ENCODE results near the gene EPHA8. TPM values are rescaled to one million over a fixed set of nuclear protein-coding genes. Genes with fewer than 3 reads are reported as not detected.

The EPHA8 gene
- total RNA-seq, 1 donor from 2014 or later: not detected

- peaks cover 4% of the 10 kb centered on the region for H3K36me3 Mint-ChIP-seq
- no peak overlapping the region for H2AFZ ChIP-seq (replicated peaks)
- no peaks in the 10 kb centered on the region for H3F3A ChIP-seq (ENCODE audit: low read depth)
- no peaks in the 10 kb centered on the region for H3K27me3 Mint-ChIP-seq (ENCODE audit: insufficient read depth, low read depth)
- H3K36me3 ChIP-seq: no peaks in the 10 kb centered on the region
- H4K20me1 ChIP-seq (ENCODE audit: low read depth): no peaks in the 10 kb centered on the region
- TF ChIP-seq EZH2phosphoT487 (IDR thresholded peaks at IDR 0.05): no peak
- TF ChIP-seq, protein P1, sequence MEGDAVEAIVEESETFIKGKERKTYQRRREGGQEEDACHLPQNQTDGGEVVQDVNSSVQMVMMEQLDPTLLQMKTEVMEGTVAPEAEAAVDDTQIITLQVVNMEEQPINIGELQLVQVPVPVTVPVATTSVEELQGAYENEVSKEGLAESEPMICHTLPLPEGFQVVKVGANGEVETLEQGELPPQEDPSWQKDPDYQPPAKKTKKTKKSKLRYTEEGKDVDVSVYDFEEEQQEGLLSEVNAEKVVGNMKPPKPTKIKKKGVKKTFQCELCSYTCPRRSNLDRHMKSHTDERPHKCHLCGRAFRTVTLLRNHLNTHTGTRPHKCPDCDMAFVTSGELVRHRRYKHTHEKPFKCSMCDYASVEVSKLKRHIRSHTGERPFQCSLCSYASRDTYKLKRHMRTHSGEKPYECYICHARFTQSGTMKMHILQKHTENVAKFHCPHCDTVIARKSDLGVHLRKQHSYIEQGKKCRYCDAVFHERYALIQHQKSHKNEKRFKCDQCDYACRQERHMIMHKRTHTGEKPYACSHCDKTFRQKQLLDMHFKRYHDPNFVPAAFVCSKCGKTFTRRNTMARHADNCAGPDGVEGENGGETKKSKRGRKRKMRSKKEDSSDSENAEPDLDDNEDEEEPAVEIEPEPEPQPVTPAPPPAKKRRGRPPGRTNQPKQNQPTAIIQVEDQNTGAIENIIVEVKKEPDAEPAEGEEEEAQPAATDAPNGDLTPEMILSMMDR (IDR thresholded peaks at IDR 0.05): peak; percentile 62
- no peak overlapping the region for H3K4me3 ChIP-seq
- H3K27ac ChIP-seq: no peak overlapping the region
- H3K27ac Mint-ChIP-seq: no peak overlapping the region
- no peaks in the 10 kb centered on the region for H3K9me3 Mint-ChIP-seq
- no peaks in the 10 kb centered on the region for H3K9me3 ChIP-seq (ENCODE audit: low read depth)
- no peaks in the 10 kb centered on the region for H3K27me3 ChIP-seq
- no peak overlapping the region for H3K9ac ChIP-seq
- H3K4me1 ChIP-seq: no peaks in the 10 kb centered on the region
- peak; percentile 64 for DNase-seq (ENCODE audit: low spot score)
- peaks cover 9% of the 10 kb centered on the region for H3K4me1 Mint-ChIP-seq
- no peak overlapping the region for H3K4me2 ChIP-seq
- no peak overlapping the region for H3K4me3 Mint-ChIP-seq
- H3K79me2 ChIP-seq (ENCODE audit: low read depth): no peaks in the 10 kb centered on the region
These were observed 35.6 kb upstream of the EPHA8 start for GRCh38 chr1:22527555-22528296.

DNA sequence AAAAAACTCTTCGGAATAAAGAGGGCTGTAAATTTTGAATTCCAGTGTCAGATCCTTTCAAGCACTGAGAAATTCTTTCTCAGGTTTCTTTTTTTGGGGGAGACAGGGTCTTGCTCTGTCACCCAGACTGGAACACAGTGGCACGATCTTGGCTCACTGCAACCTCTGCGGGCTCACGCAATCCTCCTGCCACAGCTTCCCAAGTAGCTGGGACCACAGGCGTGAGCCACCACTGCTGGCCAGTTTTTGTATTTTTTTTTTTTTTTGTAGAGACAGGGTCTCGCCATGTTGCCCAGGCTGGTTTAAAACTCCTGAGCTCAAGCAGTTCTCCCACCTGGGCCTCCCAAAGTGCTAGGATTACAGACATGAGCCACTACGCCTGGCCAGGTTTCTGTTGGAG is 34.8 kb upstream of the EPHA8 start:
- no peaks in the 10 kb centered on the region for H3K9me3 ChIP-seq (ENCODE audit: low read depth)
- no peaks in the 10 kb centered on the region for H3K27me3 ChIP-seq
- Mint-ChIP-seq H3K4me1 (peaks cover 9% of the 10 kb centered on the region), H3K9me3 (no peaks in the 10 kb centered on the region), H3K27me3 (ENCODE audit: insufficient read depth, low read depth) (no peaks in the 10 kb centered on the region), H3K27ac (no peak overlapping the region), H3K36me3 (peaks cover 4% of the 10 kb centered on the region), H3K4me3 (no peak overlapping the region)
- H3K9ac ChIP-seq: no peak overlapping the region
- no peak overlapping the region for H3K27ac ChIP-seq
- H3K4me2 ChIP-seq: no peak overlapping the region
- no peak for TF ChIP-seq EZH2phosphoT487 (IDR thresholded peaks at IDR 0.05)
- TF ChIP-seq EZH2 (IDR thresholded peaks at IDR 0.05): no peak
- TF ChIP-seq, protein P1 (IDR thresholded peaks at IDR 0.05): no peak
- DNase-seq (ENCODE audit: low spot score): no peak
- no peak overlapping the region for H2AFZ ChIP-seq (replicated peaks)
- no peaks in the 10 kb centered on the region for H3K4me1 ChIP-seq
- no peaks in the 10 kb centered on the region for H3K79me2 ChIP-seq (ENCODE audit: low read depth)
- no peaks in the 10 kb centered on the region for H3K36me3 ChIP-seq
- no peak overlapping the region for H3K4me3 ChIP-seq
- H3F3A ChIP-seq (ENCODE audit: low read depth): no peaks in the 10 kb centered on the region
- H4K20me1 ChIP-seq (ENCODE audit: low read depth): no peaks in the 10 kb centered on the region

GRCh38 chr1:22529901-22530621 is 33.2 kb upstream of the EPHA8 start:
- Mint-ChIP-seq H3K27ac (peak overlapping the region; percentile 55), H3K9me3 (no peaks in the 10 kb centered on the region), H3K4me1 (peaks cover 9% of the 10 kb centered on the region), H3K27me3 (ENCODE audit: insufficient read depth, low read depth) (no peaks in the 10 kb centered on the region), H3K36me3 (no peaks in the 10 kb centered on the region), H3K4me3 (no peak overlapping the region)
- H3K4me3 ChIP-seq: no peak overlapping the region
- H3K79me2 ChIP-seq (ENCODE audit: low read depth): no peaks in the 10 kb centered on the region
- no peaks in the 10 kb centered on the region for H3K4me1 ChIP-seq
- DNase-seq (ENCODE audit: low spot score): peak; percentile 42
- no peaks in the 10 kb centered on the region for H4K20me1 ChIP-seq (ENCODE audit: low read depth)
- TF ChIP-seq EZH2 (IDR thresholded peaks at IDR 0.05): no peak
- TF ChIP-seq EZH2phosphoT487 (IDR thresholded peaks at IDR 0.05): no peak
- TF ChIP-seq, protein P1 (IDR thresholded peaks at IDR 0.05): no peak
- no peaks in the 10 kb centered on the region for H3F3A ChIP-seq (ENCODE audit: low read depth)
- H3K27me3 ChIP-seq: no peaks in the 10 kb centered on the region
- H3K9me3 ChIP-seq (ENCODE audit: low read depth): no peaks in the 10 kb centered on the region
- H3K36me3 ChIP-seq: no peaks in the 10 kb centered on the region
- no peak overlapping the region for H3K27ac ChIP-seq
- H3K4me2 ChIP-seq: no peak overlapping the region
- no peak overlapping the region for H3K9ac ChIP-seq
- H2AFZ ChIP-seq (replicated peaks): no peak overlapping the region
